CD4-positive, alpha-beta T cell treated with Interleukin-2 at 100 ng/mL for 4 hours (primary cell): ENCODE results near the gene SMIM23.
"Not testable (repeated sequence)": the region's sequence is repeated elsewhere in the genome, so short reads cannot be mapped to it uniquely, and the experiment has no call there.

Experiments used
- DNase-seq: peaks from one replicate; pipeline ENCODE4 v3.0.0-alpha.2; 2020; ENCODE audit warnings: low spot score

Gene SMIM23

DNA sequence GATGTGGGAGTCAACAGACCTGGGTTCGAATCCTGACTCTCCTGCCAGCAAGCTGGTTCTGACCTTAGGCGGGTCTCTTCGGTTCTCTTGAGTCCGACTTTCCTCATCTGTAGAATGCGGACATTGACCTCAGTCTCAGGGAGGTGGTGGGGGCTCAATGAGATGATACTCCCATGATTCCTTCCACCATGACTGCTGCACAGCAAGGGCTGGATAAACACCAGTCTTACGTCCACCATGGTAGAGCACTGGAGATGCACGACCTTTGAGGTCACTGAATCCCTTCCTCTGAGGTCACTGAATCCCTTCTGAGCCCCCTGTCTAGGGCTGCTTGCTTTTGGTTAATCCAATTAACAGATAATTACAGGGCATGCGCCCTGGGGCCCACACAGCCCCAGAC, 12.5 kb upstream of the SMIM23 start:
- no peak for DNase-seq

DNA sequence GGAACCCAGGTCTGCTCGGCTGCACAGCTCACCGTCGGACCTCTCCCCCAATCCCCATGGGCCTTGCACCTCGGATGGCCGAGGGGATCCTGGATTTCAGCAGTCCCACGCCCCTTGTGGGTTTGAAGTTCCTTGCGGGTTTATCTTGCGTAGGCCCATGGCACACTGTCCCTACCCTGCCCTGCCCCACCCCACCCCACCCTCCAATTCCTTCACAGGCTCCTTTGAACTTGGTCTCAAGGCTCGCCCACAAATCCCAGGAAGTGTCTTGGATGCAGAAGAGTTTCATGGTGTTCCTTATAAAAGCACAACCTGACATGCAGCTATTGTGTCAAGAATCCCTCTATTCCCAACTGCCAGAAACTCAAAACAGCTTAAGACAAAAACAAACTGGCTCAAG, 11.2 kb upstream of the SMIM23 start:
- DNase-seq = no peak

DNA sequence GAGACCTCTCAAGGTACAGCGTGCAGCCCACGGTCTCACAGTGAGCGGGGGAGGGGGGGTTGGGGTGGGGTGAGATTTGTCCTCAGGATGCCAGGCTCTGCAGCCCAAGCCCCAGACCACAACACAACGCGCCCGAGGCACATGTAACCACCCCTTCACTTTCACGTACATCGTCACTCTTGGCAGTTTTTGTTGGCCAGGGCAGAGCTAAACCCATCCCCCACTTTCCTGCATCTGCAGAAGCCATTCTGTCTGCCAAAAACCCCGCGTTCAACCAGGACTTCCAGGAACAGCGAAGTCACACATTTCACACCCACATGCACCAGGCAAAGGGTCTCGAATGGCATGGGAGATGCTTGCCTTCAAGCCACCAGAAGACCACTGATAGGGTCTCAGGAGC, 9.4 kb upstream of the SMIM23 start:
- no peak for DNase-seq

DNA sequence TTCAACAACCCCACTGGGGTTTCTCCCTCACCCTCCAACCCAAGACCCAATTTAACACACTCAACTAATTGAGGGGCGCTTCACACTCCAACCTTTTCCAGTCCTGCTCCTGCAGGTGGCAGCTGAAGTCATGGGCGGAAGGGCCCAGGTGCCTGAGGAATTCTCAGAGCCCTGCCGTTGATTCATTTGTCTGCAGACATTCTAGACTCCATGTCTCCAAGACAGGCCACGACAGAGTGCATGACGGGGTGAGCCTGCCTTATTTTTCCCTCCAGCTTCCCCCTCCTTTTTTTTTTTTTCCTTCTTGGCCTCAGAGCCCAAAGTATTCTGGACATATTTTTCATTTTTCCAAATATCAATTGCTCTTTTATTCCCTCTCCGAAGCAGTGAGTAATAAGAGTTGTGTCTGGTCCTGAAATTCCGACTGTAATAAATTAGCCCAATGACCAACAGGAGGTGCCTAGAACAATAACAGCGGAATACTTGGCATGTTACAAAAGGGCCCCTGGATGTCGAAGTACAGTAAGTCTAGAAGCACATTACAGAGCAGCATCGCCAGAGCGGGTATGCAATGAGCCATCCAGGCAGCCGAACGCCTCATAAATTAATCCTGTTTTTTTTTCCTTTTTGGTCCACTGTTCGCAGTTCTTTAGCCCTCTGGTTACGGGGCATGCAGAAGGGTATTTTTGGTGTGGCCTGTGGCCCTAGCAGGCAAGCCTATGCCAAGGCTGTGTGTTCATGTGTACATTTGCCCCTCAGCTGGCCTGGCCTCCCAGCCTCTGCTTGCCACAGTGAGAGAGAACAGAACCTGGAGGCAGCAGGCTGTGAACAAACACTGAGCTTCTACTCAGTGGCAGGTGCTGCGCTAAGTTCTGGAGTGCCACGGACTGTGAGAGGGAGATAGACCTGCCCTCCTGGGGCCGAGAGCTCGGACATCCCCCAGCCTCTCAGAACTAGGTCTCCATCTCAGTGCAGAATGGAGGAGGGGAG, 8.6 kb upstream of the SMIM23 start:
- DNase-seq = no peak

DNA sequence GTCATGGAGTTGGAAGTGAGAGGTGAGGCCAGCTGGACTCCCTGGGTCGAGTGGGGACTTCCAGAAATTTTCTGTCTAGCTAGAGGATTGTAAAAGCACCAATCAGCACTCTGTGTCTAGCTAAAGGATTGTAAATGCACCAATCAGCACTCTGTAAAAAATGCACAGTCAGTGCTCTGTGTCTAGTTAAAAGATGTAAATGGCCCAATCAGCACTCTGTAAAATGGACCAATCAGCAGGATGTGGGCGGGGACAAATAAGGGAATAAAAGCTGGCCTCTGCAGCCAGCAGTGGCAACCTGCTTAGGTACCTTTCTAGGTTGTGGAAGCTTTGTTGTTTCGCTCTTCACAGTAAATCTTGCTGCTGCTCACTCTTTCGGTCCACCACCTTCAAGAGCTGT, 3.9 kb upstream of the SMIM23 start:
- DNase-seq = not testable (repeated sequence)

DNA sequence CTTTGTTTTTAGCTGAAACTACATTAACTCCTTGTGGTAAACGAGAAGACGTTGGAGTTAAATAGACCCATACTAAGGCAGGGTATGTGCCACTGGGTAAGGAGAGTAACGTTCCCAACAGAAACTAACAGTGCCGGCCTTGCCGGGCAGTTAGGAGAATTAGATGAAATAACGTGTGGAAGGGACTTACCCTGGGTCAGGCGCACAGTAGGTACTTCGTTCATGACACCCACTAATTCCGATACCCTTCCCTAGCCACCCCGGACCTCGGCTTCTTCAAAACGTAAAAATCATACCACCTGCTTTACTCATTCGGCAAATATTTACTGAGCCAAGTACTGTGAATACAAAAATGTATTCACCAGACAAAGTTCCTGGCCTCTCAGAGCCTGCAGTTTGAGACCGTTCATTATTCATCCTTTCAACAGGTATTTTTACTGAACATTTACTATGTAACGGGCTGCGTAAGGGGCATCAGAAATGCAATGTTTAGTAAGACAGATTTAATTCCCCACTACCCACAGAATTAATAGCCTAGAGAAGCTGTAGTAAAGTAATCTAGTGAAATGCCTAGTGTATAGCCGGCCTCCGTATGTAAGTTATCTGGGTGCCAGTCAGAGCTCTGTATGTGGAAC, 3.2 kb upstream of the SMIM23 start:
- no peak for DNase-seq

DNA sequence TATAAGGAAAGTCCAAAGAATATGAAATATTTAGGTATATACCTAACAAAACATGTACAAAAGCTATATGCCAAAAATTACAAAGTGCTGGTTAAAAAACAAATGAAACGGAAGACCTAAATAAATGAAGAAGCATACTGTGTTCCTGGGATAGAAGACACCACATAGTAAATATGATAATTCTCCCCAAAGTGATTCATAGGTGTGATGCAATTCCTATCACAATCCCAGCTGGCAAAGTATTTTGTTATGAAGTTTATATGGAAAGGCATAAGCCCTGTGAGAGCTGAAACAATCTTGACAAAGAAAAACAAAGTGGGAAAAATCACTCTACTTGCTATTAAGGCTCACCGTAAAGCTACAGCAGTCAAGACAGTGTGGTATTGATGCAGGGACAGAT, 2.6 kb upstream of the SMIM23 start:
- DNase-seq = no peak

DNA sequence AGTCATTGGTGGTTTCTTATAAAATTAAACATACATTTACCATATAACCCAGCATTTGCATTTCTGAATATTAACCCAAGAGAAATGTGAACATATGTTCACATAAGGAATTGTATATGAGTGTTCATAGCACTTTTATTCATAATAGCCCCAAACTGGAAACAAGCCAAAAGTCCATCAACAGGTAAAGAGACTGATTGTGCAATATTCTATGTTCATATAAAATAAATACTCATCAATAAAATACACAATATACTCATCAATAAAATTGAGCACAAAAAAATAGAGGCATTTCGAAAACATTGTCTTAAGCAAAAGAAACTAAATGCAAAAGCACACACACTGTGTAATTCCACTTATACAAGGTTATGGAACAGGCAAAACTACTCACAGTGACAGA, 3.7 kb downstream of the SMIM23 start:
- no peak for DNase-seq

DNA sequence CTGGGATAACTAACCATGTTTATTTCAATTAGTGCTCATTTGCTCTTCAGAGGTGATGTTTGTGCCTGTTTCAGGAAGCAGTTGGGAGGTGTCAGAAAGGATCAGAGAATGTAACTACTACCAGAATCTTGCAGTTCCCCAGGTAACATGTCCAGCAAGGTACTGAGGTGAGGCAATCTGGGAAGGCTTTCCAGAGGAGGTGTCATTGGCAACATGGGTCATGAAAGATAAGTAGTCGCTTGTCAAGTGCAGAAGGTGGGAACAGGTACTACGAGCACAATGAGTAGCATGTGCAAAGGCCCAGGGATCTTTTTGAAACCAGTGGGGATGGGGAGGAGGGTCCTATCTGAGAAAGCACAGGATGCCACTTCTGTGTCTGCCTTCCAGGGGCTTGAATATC, 4.8 kb downstream of the SMIM23 start:
- no peak for DNase-seq

DNA sequence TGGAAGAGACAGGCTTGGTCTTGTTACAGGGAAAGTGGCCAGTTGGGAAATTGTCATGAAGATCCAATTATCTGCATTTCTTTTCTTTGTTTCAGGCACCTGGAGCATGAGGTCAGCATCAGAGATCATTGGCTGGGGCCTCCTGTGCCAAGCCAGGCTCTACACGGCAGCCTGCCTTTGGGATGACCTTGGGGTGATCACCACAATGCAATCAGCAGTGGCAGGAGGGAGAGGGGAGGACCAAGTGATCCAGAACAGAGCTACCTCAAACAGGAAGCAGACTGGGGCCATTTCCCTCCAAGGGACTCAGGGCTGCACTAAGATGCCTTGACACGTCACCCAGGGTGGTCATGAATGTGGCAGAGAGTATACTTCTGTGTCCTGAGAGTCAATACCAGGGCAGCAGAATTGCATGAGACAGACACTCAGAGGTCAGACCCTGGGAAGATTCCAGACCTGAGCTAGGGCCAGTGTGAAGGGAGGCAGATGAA, 8.9 kb downstream of the SMIM23 start:
- no peak for DNase-seq

DNA sequence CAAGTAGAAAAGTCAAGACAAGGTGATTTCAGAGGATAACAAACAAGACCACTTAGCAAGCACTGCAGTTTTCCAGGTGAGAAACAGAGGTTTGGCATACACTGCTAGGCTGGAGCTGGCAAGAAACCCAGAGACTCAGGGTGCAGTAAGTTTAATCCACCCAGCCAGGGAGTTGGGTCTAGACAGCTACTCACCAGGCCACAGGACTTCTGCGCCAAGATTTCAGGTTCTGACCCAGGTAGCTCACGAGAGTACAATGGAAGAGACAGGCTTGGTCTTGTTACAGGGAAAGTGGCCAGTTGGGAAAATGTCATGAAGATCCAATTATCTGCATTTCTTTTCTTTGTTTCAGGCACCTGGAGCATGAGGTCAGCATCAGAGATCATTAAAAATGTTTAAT, 9.8 kb downstream of the SMIM23 start:
- no peak for DNase-seq

DNA sequence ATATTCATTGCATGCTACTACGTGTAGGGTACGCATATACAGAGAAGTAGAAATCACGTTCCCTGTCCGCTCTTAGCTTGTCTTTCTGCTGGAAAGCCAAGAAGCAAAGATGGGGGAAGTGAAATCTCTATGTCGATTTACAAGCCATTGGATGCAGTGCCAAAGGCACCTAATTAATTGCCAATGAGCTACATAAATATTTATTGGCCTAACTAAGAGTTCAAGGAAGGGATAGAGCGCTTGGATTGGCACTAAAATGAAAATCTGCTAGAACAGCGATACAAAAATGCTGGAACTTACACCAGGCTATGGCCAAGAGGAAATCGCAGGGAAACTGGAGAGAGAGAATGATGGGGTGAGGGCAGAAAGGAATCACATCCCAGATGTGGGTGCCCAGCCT, 10.8 kb downstream of the SMIM23 start:
- no peak for DNase-seq

DNA sequence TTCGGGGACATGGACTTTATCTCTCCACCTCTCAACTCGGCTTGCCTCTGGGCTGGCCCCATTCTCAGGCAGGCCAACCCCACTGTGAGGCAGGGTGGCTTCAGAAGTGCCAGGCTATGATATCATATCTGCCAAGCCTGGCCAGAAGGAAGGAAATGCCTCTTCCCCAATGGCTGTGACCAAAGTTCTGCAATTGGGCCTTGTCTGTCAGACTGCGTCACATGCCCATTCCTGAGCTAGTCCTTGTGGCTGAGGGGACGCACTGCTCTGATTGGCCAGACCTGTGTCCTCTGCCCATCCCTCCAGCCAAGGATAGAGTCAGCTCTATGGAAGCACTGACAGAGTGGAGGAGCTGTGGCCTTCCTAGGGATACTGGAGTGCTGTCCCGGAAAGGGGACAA, 11.9 kb downstream of the SMIM23 start:
- DNase-seq = no peak

DNA sequence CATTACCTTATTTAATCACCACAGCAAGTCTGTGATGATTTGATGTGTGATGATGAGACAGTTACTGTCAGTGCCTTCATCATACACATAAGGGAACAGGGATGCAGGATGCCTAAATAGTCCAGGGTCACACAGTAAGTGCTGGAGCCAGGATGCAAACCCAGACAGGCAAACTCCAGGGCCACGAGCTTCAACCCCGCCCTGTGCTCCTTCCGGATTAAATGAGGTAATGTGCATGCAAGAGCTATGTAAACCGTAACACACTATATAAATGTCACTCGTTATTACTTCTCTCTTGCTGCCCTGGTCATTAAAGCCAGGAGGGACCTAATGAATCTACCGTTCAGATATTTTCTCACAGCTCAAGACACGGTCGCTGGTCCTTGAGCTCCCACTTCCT, 12.8 kb downstream of the SMIM23 start:
- DNase-seq = no peak

DNA sequence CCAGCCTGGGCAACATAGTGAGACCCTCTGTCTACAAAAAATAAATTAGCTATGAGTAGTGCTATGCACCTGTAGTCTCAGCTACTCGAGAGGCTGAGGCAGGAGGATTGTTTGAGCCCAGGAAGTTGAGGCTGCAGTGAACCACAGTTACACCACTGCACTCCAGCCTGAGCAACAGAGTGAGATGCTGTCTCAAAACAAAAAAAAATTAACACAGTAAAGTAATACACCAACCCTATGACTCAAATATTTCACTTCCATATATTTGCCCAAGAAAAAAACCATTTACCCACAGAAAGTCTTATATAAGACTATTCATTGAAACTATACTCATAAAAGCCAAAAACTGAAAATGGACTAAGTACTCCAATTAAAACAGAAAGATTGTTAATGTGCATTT, 16.2 kb downstream of the SMIM23 start:
- no peak for DNase-seq

DNA sequence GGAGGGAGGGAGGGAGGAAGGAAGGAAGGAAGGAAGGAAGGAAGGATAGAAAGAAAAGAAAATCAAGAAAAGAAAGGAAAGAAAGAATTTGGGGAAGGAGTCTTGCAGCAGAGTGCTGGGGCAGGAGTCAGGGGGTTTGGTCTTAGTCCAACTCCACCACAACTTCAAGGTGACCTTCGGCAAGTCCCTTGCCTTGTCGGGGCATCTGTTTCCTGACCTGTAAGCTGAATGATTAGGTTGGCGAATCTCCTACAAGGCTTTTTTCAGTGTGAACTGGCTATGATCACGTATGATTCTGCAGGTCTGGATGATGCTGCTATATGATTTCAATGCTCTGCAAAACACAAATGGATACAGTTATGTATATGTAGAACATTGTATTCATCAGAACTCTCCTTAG, 20.1 kb downstream of the SMIM23 start:
- DNase-seq = no peak

DNA sequence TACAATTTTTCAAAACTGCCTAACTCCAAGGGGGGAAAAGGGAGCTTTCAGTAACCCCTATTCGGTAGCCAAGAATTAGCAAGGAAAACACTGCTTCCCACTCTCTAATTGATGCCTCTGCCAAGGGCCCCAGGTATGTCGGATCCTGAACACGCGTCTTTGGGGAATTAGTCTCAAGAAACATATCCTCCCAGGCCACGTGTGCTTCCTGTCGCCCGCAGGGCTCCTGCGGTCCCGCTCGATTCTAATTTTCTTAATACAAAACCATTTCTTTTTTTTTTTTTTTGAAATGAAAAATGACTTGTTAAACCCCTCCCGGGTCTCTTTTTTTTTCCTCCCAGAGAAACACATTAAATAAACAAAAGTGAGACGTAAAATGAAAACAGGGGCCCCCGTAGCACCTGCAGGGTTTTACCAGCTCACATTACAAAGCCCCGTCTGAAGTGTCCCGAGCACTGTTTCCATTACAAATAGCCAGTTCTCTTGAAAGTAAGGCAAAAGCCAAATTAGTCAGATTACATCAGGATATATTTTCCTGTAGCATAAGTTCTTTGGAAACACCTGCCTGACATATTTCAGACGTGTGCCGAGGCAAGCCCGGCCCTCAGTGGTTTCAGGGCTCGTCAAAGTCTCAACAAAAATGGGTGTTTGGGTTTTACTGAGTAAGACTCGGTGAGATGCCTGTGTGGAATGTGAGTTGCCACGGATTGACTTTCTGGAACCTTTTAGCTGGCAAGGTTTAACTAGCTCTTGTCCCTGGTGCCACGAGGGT, 21.5 kb downstream of the SMIM23 start:
- DNase-seq = no peak

DNA sequence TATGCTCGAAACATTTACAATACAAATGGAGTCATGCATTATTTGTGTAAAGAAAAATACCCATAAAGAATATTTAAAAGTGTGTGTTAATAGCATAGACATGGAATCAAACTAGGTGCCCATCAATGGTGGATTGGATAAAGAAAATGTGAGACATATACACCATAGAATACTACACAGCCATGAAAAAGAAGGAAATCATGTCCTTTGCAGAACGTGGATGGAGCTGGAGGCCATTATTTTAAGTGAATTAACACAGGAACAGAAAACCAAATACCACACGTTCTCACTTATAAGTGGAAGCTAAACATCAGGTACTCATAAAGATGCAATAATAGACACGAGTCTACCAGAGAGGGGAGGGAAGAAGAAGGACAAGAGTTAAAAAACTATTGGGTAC, 22.8 kb downstream of the SMIM23 start:
- no peak for DNase-seq

DNA sequence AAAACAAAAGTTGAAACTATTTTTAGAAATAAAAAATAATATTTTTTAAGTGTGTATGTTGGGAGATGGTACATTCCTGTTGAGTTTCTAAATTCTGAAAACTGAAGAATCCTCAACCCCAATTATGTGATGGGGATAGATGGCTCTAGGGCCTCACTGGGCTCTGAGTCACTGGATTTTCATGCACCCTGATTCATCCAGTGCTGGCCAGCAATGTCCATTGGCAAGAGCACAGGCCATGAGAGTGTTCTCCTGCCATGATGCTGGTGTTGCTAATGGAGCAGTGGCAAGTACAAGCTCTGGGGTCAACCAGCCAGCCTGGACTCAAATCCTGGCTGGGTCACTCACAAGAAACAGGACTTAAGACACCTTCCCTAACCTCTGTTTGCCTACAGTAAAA, 23.3 kb downstream of the SMIM23 start:
- no peak for DNase-seq

DNA sequence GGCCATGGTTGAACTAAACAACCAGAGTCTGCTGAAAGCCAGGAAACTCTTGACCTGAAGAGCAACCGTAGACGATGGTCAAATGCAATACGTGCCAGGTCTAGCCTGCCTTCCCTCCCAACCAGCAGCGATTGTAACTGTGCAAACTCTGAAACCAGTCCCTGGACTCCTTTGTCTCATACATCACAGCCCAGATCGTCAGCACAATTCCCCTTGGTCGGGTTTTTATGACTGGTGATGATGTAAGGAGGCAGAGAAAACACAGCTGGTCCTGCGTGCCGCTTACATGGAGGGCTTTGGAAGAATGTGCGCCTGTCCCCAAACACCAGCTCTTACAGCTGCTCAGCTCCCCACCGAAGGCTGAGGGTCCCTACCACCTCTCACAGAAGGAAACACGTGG, 24.6 kb downstream of the SMIM23 start:
- no peak for DNase-seq

DNA sequence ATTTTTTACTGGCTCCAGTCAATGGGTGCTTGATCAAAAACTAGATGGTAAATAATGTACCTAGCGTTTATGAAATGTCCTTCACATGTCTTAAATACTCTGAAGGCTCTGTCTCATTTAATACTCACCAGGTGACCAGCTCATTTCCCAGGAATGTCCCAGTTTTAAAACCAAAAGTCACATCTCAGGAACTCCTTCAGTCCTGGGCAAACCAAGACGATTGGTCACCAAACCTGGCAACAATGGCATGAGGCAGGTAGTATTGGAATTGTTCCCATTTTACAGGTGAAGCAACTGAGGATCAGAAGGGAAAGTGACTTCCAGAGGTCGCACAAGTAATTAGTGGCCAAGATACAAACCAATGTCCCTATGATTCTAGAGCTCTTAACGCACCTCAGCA, 27.7 kb downstream of the SMIM23 start:
- DNase-seq = no peak

DNA sequence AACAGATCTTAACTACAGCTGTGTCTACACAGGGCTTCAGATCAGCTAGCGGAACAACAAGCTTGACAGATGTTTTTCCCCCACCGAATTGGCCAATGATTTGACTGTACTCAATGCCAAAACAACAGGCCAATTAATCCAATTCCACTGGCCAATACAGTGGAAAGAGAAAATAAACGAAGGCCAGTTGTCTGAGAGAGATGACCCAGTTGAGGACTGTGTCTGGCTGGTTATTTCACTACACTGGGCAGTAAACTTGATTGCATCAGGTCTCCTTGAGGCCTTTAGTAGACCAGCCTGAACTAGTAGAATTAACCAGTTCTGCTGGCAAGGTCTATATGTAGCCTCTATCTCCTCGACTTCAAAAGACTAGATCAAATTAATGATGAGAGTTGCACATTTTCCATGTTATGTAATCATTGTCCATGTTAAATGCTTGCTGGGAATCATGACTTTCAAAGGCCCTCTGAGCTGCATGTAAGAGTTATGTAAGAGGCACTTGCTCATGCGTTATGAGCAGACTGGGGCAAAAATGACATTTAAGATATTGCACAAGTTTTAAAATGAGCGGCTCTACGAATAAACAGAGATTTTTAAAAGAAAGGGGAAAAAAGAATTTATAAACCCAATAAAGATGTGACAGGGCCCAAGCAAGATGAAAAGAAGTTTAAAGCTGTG, 28.3 kb downstream of the SMIM23 start:
- no peak for DNase-seq
